ENCODE results near the gene LRP5. TPM values are rescaled to one million over a fixed set of nuclear protein-coding genes. Genes with fewer than 3 reads are reported as not detected.

LRP5 gene
- total and polyA plus RNA-seq, 9 of the 15 experiments (the other 6 are each of a cell fraction or from before 2014, with no cell fraction given) = 0.48 to 44.2 (median 13.5) TPM

DNA sequence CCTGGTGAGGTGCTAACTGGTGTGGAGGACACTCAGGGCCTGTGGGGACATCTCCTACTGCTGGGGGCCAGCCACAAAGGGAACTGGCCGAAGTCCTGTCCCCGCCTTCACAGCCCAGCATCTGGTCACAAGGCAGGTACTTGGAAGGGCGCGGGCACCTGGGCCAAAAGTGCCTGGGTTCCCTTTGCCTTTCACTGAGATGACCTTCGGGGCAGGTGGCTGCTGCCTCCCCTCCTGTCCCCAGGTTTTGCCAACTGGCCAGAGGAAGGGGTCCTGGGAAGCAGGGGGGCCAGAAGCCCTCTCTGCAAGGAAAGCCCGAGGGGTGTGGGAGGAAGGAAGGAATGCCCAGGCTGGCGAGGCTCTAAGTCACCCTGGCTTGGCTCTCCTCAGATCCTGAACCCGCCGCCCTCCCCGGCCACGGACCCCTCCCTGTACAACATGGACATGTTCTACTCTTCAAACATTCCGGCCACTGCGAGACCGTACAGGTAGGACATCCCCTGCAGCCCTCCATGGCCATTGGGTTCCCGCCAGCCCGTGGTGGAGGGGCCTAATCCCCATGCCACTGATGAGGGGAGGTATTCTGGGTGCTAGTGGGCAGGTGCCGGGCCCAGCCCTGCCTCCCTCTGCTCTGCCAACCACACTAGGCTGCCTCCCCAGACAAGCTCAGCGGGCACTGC is 133.8 kb downstream of the LRP5 start:
- H3K27me3 ChIP-seq (ENCODE audit: control insufficient read depth in 2 of 2, insufficient read depth in 2 of 2, low read length in 2 of 2) = no peaks in the 10 kb centered on the region
- H4K20me1 ChIP-seq (replicated peaks; ENCODE audit: control insufficient read depth, insufficient read depth, low read length) = no peaks in the 10 kb centered on the region; the same call in 1 of the 2 replicates
- CTCF ChIA-PET (ENCODE audit: low intra/inter-chr PET ratio) = no interaction called here
- H3K9ac ChIP-seq (ENCODE audit: insufficient read depth in 1 of 2, low read depth in 2 of 2, low read length in 2 of 2) = 0 out of 4 replicates have a peak overlapping the region, but pooled peaks of 1 of the 2 experiments have one; percentile 61
- H3K27ac ChIP-seq (ENCODE audit: extremely low read depth, low read depth, low read length) = no peak overlapping the region
- no peaks in the 10 kb centered on the region for H3K9me3 ChIP-seq (replicated peaks; ENCODE audit: control insufficient read depth, insufficient read depth, low read depth, low read length)
- DNase-seq (ENCODE audit: extremely low read depth in 1 of 4, low spot score in 3 of 4) (no peak), FAIRE-seq (no peak), ATAC-seq (no peak)
- no peaks in the 10 kb centered on the region for H3K79me2 ChIP-seq (ENCODE audit: control insufficient read depth, insufficient read depth, low read length)
- BruUV-seq (replicated peaks) = no TSS peak
- H2AFZ ChIP-seq (ENCODE audit: low read depth, low read length) = no peak overlapping the region
- WGBS (ENCODE audit: insufficient coverage, low coverage, missing lambda C conversion rate) = 89% methylated on average over 14 of the region's 18 CpGs
- TF ChIP-seq RFX1 (IDR thresholded peaks at IDR 0.05) = no peak
- TF ChIP-seq TCF7L2 (IDR thresholded peaks at IDR 0.05; ENCODE audit: low read depth, low read length) = no peak
- no peak for TF ChIP-seq HOXB6 (CRISPR knock-in tag; IDR thresholded peaks at IDR 0.05; ENCODE audit: borderline replicate concordance)
- no peak for TF ChIP-seq RB1 (IDR thresholded peaks at IDR 0.05; ENCODE audit: low read depth)
- TF ChIP-seq POLR2AphosphoS2 (IDR thresholded peaks at IDR 0.05; ENCODE audit: low read length) = no peak
- TF ChIP-seq, protein P1, sequence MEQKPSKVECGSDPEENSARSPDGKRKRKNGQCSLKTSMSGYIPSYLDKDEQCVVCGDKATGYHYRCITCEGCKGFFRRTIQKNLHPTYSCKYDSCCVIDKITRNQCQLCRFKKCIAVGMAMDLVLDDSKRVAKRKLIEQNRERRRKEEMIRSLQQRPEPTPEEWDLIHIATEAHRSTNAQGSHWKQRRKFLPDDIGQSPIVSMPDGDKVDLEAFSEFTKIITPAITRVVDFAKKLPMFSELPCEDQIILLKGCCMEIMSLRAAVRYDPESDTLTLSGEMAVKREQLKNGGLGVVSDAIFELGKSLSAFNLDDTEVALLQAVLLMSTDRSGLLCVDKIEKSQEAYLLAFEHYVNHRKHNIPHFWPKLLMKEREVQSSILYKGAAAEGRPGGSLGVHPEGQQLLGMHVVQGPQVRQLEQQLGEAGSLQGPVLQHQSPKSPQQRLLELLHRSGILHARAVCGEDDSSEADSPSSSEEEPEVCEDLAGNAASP (IDR thresholded peaks at IDR 0.05) = no peak
- TF ChIP-seq, protein P2, sequence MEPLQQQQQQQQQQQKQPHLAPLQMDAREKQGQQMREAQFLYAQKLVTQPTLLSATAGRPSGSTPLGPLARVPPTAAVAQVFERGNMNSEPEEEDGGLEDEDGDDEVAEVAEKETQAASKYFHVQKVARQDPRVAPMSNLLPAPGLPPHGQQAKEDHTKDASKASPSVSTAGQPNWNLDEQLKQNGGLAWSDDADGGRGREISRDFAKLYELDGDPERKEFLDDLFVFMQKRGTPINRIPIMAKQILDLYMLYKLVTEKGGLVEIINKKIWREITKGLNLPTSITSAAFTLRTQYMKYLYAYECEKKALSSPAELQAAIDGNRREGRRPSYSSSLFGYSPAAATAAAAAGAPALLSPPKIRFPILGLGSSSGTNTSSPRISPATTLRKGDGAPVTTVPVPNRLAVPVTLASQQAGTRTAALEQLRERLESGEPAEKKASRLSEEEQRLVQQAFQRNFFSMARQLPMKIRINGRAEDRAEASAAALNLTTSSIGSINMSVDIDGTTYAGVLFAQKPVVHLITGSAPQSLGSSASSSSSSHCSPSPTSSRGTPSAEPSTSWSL (CRISPR knock-in tag; IDR thresholded peaks at IDR 0.05; ENCODE audit: borderline replicate concordance) = no peak
- no peak for TF ChIP-seq ZNF146 (CRISPR knock-in tag; IDR thresholded peaks at IDR 0.05; ENCODE audit: unreplicated experiment)
- TF ChIP-seq, protein P3, sequence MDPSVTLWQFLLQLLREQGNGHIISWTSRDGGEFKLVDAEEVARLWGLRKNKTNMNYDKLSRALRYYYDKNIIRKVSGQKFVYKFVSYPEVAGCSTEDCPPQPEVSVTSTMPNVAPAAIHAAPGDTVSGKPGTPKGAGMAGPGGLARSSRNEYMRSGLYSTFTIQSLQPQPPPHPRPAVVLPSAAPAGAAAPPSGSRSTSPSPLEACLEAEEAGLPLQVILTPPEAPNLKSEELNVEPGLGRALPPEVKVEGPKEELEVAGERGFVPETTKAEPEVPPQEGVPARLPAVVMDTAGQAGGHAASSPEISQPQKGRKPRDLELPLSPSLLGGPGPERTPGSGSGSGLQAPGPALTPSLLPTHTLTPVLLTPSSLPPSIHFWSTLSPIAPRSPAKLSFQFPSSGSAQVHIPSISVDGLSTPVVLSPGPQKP (CRISPR knock-in tag; IDR thresholded peaks at IDR 0.05) = no peak
- TF ChIP-seq ZNF253 (CRISPR knock-in tag; conservative IDR thresholded peaks at IDR 0.05) = no peak
- no peak for TF ChIP-seq ZNF551 (CRISPR knock-in tag; IDR thresholded peaks at IDR 0.05)
- TF ChIP-seq ZNF507 (tag; conservative IDR thresholded peaks at IDR 0.05) = no peak
- TF ChIP-seq ZNF311 (CRISPR knock-in tag; IDR thresholded peaks at IDR 0.05) = no peak
- no peak for TF ChIP-seq STAT5B (CRISPR knock-in tag; IDR thresholded peaks at IDR 0.05)
- H3K36me3 ChIP-seq (ENCODE audit: control insufficient read depth, insufficient read depth, low read length) = peaks cover 37% of the 10 kb centered on the region; the same call in 2 of the 3 replicates
- no peak overlapping the region for H3K4me2 ChIP-seq (ENCODE audit: insufficient read depth, low read length)
- in situ Hi-C loops (cut with MboI) (loop anchor here (10.0 kb wide), 1 partner anchor 191 kb away; no protein-coding TSS in a partner anchor), intact Hi-C loops (cut with micrococcal nuclease) (loop anchor here (5.0 kb wide), 3 partner anchors 149 to 234 kb away; partner anchors contain the start of gene KMT5B)
- H3K4me3 ChIP-seq = no peak overlapping the region
- POLR2A ChIA-PET = interaction anchor here (0.6 kb wide), 1 partner anchor 23 kb away, joined by 3 read pairs; no protein-coding TSS in a partner anchor
- peaks cover 0 to 19% of the 10 kb centered on the region in 2 experiments; a peak in 2 of 5 replicates for H3K4me1 ChIP-seq (replicated peaks in 1 of 2; ENCODE audit: control insufficient read depth in 2 of 2, insufficient read depth in 2 of 2, low read length in 2 of 2)
- H3K9me1 ChIP-seq (ENCODE audit: control insufficient read depth, insufficient read depth, low read length) = peaks cover 3% of the 10 kb centered on the region

Measured in K562 (cell line).